Measurements from ENCODE around the gene TMCO4.

GRCh38 chr1:19683351-19683750, 116.4 kb downstream of the TMCO4 start:
- TF ChIP-seq EZH2 (IDR thresholded peaks at IDR 0.05; ENCODE audit: borderline replicate concordance, low read length) (no peak), CTCF (conservative IDR thresholded peaks at IDR 0.05 in 1 of 2, IDR thresholded peaks at IDR 0.05 in 1 of 2; ENCODE audit: extremely low read depth in 1 of 2, insufficient read depth in 1 of 2, low read depth in 1 of 2, low read length in 2 of 2) (no peak)
